ENCODE results near the gene PHF5A.
"Not testable (repeated sequence)": the region's sequence is repeated elsewhere in the genome, so short reads cannot be mapped to it uniquely, and the experiment has no call there.

- TF ChIP-seq CTCF (IDR thresholded peaks at IDR 0.05; ENCODE audit: control extremely low read depth in 1 of 3, insufficient read depth in 1 of 3, low read depth in 1 of 3, low read length in 3 of 3); ATF2 (IDR thresholded peaks at IDR 0.05; ENCODE audit: low read length); SIN3A (conservative IDR thresholded peaks at IDR 0.05 in 1 of 2, IDR thresholded peaks at IDR 0.05 in 1 of 2; ENCODE audit: low read depth in 1 of 2, low read length in 2 of 2); SP1 (IDR thresholded peaks at IDR 0.05; ENCODE audit: low read depth, low read length); EP300 (IDR thresholded peaks at IDR 0.05; ENCODE audit: borderline replicate concordance in 1 of 2, low read depth in 2 of 2, low read length in 2 of 2); SP2 (IDR thresholded peaks at IDR 0.05; ENCODE audit: low read length): not testable (repeated sequence)
These were observed 8.4 kb downstream of the PHF5A start for GRCh38 chr22:41460071-41460470.

All from H1 (cell line).